IMR-90 (cell line): ENCODE measurements around the gene PCA3. TPM values are rescaled to one million over a fixed set of nuclear protein-coding genes. Genes with fewer than 3 reads are reported as not detected.

Experiments
- ATAC-seq: fragments of 200-7000 bp; cut with Tn5 transposase; 2 replicates; pipeline ENCODE4 v1.9.1; 2020; ENCODE audit warnings: low read depth, mild to moderate bottlenecking, moderate library complexity
- BruUV-seq: library from RNA; stranded (reverse); fragments of 400-500 nt; replicated peaks from 2 replicates; lab custom pipeline; 2021; lab: Mats Ljungman, UMichigan
- CTCF ChIA-PET: fragments of 300-600 bp; formaldehyde crosslinking; extraction: SDS; loops from one replicate; lab custom pipeline; 2021; ENCODE audit warnings: antibody characterized with exemption; lab: Yijun Ruan, JAX
- POLR2A ChIA-PET: fragments of 300-600 bp; sonication (Branson Sonifier 250); formaldehyde crosslinking; loops from one replicate; lab custom pipeline; 2022; ENCODE audit warnings: antibody characterized with exemption; ENCODE audit not compliant: unreplicated experiment; lab: Charles Lee
- DNase-seq: peaks from one replicate; pipeline ENCODE4 v3.0.0; 2013
- H2AFZ ChIP-seq: replicated peaks from 2 replicates; pipeline ENCODE3; 2013; ENCODE audit warnings: low read length, mild to moderate bottlenecking; ENCODE audit not compliant: poor library complexity
- H2AK5ac ChIP-seq: 2 replicates; pipeline ENCODE4 v1.6.1; 2013; ENCODE audit warnings: low read depth, low read length, inconsistent platforms
- H2AK9ac ChIP-seq: replicated peaks from 2 replicates; pipeline ENCODE3; 2013; ENCODE audit warnings: mild to moderate bottlenecking, low read depth, low read length, moderate library complexity; ENCODE audit not compliant: poor library complexity
- H2BK120ac ChIP-seq: 2 replicates; pipeline ENCODE4 v1.6.1; 2013; ENCODE audit warnings: low read depth, low read length, inconsistent platforms
- H2BK15ac ChIP-seq: 3 replicates; pipeline ENCODE4 v1.6.1; 2013; ENCODE audit warnings: low read depth, low read length, inconsistent platforms
- H2BK20ac ChIP-seq: 2 replicates; pipeline ENCODE4 v1.6.1; 2013; ENCODE audit warnings: low read depth, mild to moderate bottlenecking, inconsistent platforms, low read length, moderate library complexity
- H2BK5ac ChIP-seq: 2 replicates; pipeline ENCODE4 v1.6.1; 2013; ENCODE audit warnings: mild to moderate bottlenecking, low read depth, low read length, inconsistent platforms; ENCODE audit not compliant: poor library complexity, severe bottlenecking
- H3K14ac ChIP-seq: replicated peaks from 2 replicates; pipeline ENCODE4 v1.6.1; 2013; ENCODE audit warnings: low read depth, low read length, inconsistent platforms
- H3K18ac ChIP-seq: 2 replicates; pipeline ENCODE4 v1.6.1; 2013; ENCODE audit warnings: low read depth, low read length, control low read depth
- H3K23ac ChIP-seq: 2 replicates; pipeline ENCODE4 v1.6.1; 2013; ENCODE audit warnings: low read depth, low read length, inconsistent platforms
- H3K27ac ChIP-seq: 2 replicates; pipeline ENCODE4 v1.5.1; 2013; ENCODE audit warnings: mild to moderate bottlenecking, control low read depth, low read length; ENCODE audit not compliant: insufficient read depth
- H3K27me3 ChIP-seq: 2 replicates; pipeline ENCODE4 v1.6.1; 2013; ENCODE audit warnings: low read length; ENCODE audit not compliant: control insufficient read depth, insufficient read depth
- H3K36me3 ChIP-seq: 2 replicates; pipeline ENCODE4 v1.6.1; 2013; ENCODE audit warnings: low read length, mixed read lengths; ENCODE audit not compliant: control insufficient read depth, insufficient read depth
- H3K4ac ChIP-seq: 2 replicates; pipeline ENCODE4 v1.6.1; 2013; ENCODE audit warnings: low read depth, low read length, inconsistent platforms
- H3K4me1 ChIP-seq: 2 replicates; pipeline ENCODE4 v1.6.1; 2013; ENCODE audit warnings: low read length, mixed read lengths; ENCODE audit not compliant: control insufficient read depth, insufficient read depth
- H3K4me2 ChIP-seq: 2 replicates; pipeline ENCODE4 v1.6.1; 2013; ENCODE audit warnings: low read depth, mild to moderate bottlenecking, control low read depth, low read length, moderate library complexity
- H3K4me3 ChIP-seq: 2 replicates; pipeline ENCODE4 v1.5.1; 2013; ENCODE audit warnings: low read depth, mild to moderate bottlenecking, control low read depth, low read length, moderate library complexity; ENCODE audit not compliant: insufficient read depth
- H3K56ac ChIP-seq: 2 replicates; pipeline ENCODE4 v1.6.1; 2013; ENCODE audit warnings: low read length, inconsistent platforms; ENCODE audit not compliant: insufficient read depth; ENCODE audit errors: extremely low read depth
- H3K79me1 ChIP-seq, 2 experiments: 2 replicates each; pipeline ENCODE4 v1.6.1; 2013; ENCODE audit warnings: low read length in 2 of 2, inconsistent platforms in 1 of 2, low read depth in 1 of 2
- H3K9ac ChIP-seq: 2 replicates; pipeline ENCODE4 v1.6.1; 2013; ENCODE audit warnings: low read depth, low read length, control low read depth
- H3K9me1 ChIP-seq: 2 replicates; pipeline ENCODE4 v1.6.1; 2013; ENCODE audit warnings: low read length, inconsistent platforms; ENCODE audit not compliant: insufficient read depth
- H3K9me3 ChIP-seq: 2 replicates; pipeline ENCODE4 v1.6.1; 2013; ENCODE audit warnings: low read length; ENCODE audit not compliant: control insufficient read depth, insufficient read depth
- H4K20me1 ChIP-seq: 2 replicates; pipeline ENCODE4 v1.6.1; 2013; ENCODE audit warnings: low read length, inconsistent platforms; ENCODE audit not compliant: insufficient read depth
- H4K5ac ChIP-seq: 2 replicates; pipeline ENCODE4 v1.6.1; 2013; ENCODE audit warnings: mild to moderate bottlenecking, low read depth, low read length, control low read depth
- H4K8ac ChIP-seq, 2 experiments: 2 replicates each; pipeline ENCODE4 v1.6.1; 2013; ENCODE audit warnings: low read depth in 2 of 2, low read length in 2 of 2, control low read depth in 1 of 2, inconsistent platforms in 1 of 2
- H4K91ac ChIP-seq: 2 replicates; pipeline ENCODE4 v1.6.1; 2013; ENCODE audit warnings: low read depth, low read length, inconsistent platforms; ENCODE audit not compliant: insufficient read depth
- BHLHE40 ChIP-seq: fragments of 150-350 bp; IDR thresholded peaks from 2 replicates; pipeline ENCODE4 v1.6.1; 2016; ENCODE audit warnings: mild to moderate bottlenecking, low read depth, low read length
- CEBPB ChIP-seq: IDR thresholded peaks from 2 replicates; pipeline ENCODE4 v1.6.1; 2012; ENCODE audit warnings: low read depth, low read length, improper control_type of control experiment
- CHD1 ChIP-seq: IDR thresholded peaks from 2 replicates; pipeline ENCODE4 v1.6.1; 2012; ENCODE audit warnings: low read depth, low read length, improper control_type of control experiment
- FOS ChIP-seq: fragments of 150-350 bp; IDR thresholded peaks from 2 replicates; pipeline ENCODE4 v1.6.1; 2016; ENCODE audit warnings: low read depth, low read length
- MAFK ChIP-seq: IDR thresholded peaks from 2 replicates; pipeline ENCODE4 v1.6.1; 2012; ENCODE audit warnings: low read depth, low read length, improper control_type of control experiment
- MAZ ChIP-seq: IDR thresholded peaks from 2 replicates; pipeline ENCODE4 v1.6.1; 2012; ENCODE audit warnings: low read depth, mild to moderate bottlenecking, low read length, improper control_type of control experiment, moderate library complexity, borderline replicate concordance
- MXI1 ChIP-seq: IDR thresholded peaks from 2 replicates; pipeline ENCODE4 v1.6.1; 2012; ENCODE audit warnings: low read depth, mild to moderate bottlenecking, low read length, moderate library complexity, borderline replicate concordance
- NFE2L2 ChIP-seq: fragments of 150-350 bp; IDR thresholded peaks from 2 replicates; pipeline ENCODE4 v1.6.1; 2016; ENCODE audit warnings: low read depth, mild to moderate bottlenecking, low read length
- POLR2A ChIP-seq: IDR thresholded peaks from 2 replicates; pipeline ENCODE4 v1.6.1; 2012; ENCODE audit warnings: mild to moderate bottlenecking, low read depth, low read length
- RAD21 ChIP-seq: IDR thresholded peaks from 2 replicates; pipeline ENCODE4 v1.6.1; 2012; ENCODE audit warnings: low read length, improper control_type of control experiment
- RCOR1 ChIP-seq: IDR thresholded peaks from 2 replicates; pipeline ENCODE4 v1.6.1; 2012; ENCODE audit warnings: mild to moderate bottlenecking, low read length, improper control_type of control experiment; ENCODE audit not compliant: insufficient replicate concordance
- RFX5 ChIP-seq: IDR thresholded peaks from 2 replicates; pipeline ENCODE4 v1.8.0; 2012; ENCODE audit warnings: low read depth, mild to moderate bottlenecking, low read length, moderate library complexity
- SMC3 ChIP-seq: fragments of 150-350 bp; IDR thresholded peaks from 2 replicates; pipeline ENCODE4 v1.6.1; 2016; ENCODE audit warnings: low read depth, mild to moderate bottlenecking, antibody characterized with exemption, low read length, moderate library complexity
- WGBS, 2 experiments: methylation state at CpG; one replicate each; pipeline versions ENCODE4 v1.1.5 to v1.1.7; 2013; ENCODE audit warnings: missing lambda C conversion rate in 2 of 2; ENCODE audit not compliant: insufficient read length in 1 of 2; ENCODE audit errors: extremely low coverage in 2 of 2; 5-methylcytosine and 5-hydroxymethylcytosine counted together
- dilution Hi-C: fragments of 300-500 bp; cut with HindIII; formaldehyde crosslinking; loops from one replicate; pipeline ENCODE4 v1.14.3; 2018; ENCODE audit warnings: low sequenced_read_pairs; ENCODE audit not compliant: unreplicated experiment
- in situ Hi-C: fragments of 300-500 bp; cut with MboI; formaldehyde crosslinking; loops from 3 replicates; pipeline ENCODE4 v1.14.3; 2019; ENCODE audit warnings: low sequenced_read_pairs, inconsistent platforms, mixed read lengths
- intact Hi-C: fragments of 100-400 bp; cut with micrococcal nuclease; formaldehyde crosslinking; loops from 2 replicates; pipeline ENCODE4 v1.10.0; 2022
- polyA plus RNA-seq, 3 experiments: library from polyadenylated mRNA; depleted of rRNA; stranded (reverse); fragments of >200 nt; gene quantifications; 2 replicates each; pipeline ENCODE4 v1.2.3, GENCODE V29; 2012; ENCODE audit warnings: low replicate concordance in 1 of 3
- total RNA-seq: library from RNA; depleted of rRNA; stranded (reverse); fragments of >200 nt; gene quantifications from 2 replicates; pipeline ENCODE4 v1.2.3, GENCODE V29; 2012
- TF ChIP-seq, protein P1 (sequence below): fragments of 150-350 bp; IDR thresholded peaks from 2 replicates; pipeline ENCODE4 v1.6.1; 2016; ENCODE audit warnings: low read depth, mild to moderate bottlenecking, low read length, moderate library complexity, borderline replicate concordance
- TF ChIP-seq, protein P2 (sequence below): fragments of 150-350 bp; IDR thresholded peaks from 2 replicates; pipeline ENCODE4 v1.6.1; 2017; ENCODE audit warnings: mild to moderate bottlenecking, antibody characterized with exemption, low read length, low read depth
- TF ChIP-seq, protein P3 (sequence below): conservative IDR thresholded peaks from 2 replicates; pipeline ENCODE4 v1.5.1; 2012; ENCODE audit warnings: mild to moderate bottlenecking, low read depth, low read length, improper control_type of control experiment

PCA3 gene
- total and polyA plus RNA-seq, 2 of the 4 experiments (the other 2 are of a cell fraction): not detected

DNA sequence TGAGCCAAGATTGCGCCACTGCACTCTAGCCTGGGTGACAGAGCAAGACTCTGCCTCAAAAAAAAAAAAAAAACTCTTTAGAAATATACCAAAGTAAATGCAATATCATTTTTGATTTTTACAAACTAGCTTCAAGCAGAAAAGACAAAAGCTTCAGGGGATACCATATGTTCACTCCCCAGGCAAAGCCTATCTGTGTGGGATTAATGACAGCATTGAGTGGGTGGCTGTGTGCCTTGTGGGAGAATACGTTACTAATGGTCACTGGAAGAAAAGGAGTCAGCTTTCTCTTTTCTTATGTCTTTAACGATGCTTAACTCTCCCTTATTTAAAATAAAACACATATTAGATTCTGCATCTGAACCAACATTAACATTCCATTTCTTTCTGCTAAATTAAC, 1.9 kb downstream of the PCA3 start:
- Histone ChIP-seq H3K56ac (no peak overlapping the region), H3K79me1 (no peaks in the 10 kb centered on the region), H3K9me1 (no peaks in the 10 kb centered on the region), H3K36me3 (no peaks in the 10 kb centered on the region), H2AK9ac (no peak overlapping the region), H3K18ac (no peak overlapping the region), H2AFZ (no peak overlapping the region), H2AK5ac (no peak overlapping the region), H3K4me3 (no peak overlapping the region), H2BK120ac (no peak overlapping the region), H3K4me1 (no peaks in the 10 kb centered on the region), H4K5ac (no peak overlapping the region), H3K4me2 (no peak overlapping the region), H2BK5ac (no peak overlapping the region), H4K20me1 (no peaks in the 10 kb centered on the region), H3K4ac (no peak overlapping the region), H3K27me3 (no peaks in the 10 kb centered on the region), H4K91ac (no peak overlapping the region), H2BK20ac (no peak overlapping the region), H3K27ac (no peak overlapping the region), H3K14ac (no peak overlapping the region), H4K8ac (no peak overlapping the region), H3K9me3 (no peaks in the 10 kb centered on the region), H2BK15ac (no peak overlapping the region), H3K9ac (no peak overlapping the region), H3K23ac (no peak overlapping the region)
- dilution Hi-C loops: no loop called here
- in situ Hi-C loops: no loop called here
- POLR2A ChIA-PET: no interaction called here
- no CpG with 5 or more reads among the region's 3 CpGs for WGBS, 2 experiments
- no peak for ATAC-seq
- BruUV-seq: no TSS peak
- CTCF ChIA-PET: interaction anchor here (0.8 kb wide), 1 partner anchor 8 kb away, joined by 3 read pairs; no protein-coding TSS in a partner anchor
- intact Hi-C loops: no loop called here
- no peak for DNase-seq
- TF ChIP-seq CHD1 (no peak), SMC3 (no peak), NFE2L2 (no peak), MXI1 (no peak), MAZ (no peak), RAD21 (no peak), MAFK (no peak), POLR2A (no peak), BHLHE40 (no peak), RFX5 (no peak), FOS (no peak), CEBPB (no peak), RCOR1 (no peak)
- TF ChIP-seq, protein P1, sequence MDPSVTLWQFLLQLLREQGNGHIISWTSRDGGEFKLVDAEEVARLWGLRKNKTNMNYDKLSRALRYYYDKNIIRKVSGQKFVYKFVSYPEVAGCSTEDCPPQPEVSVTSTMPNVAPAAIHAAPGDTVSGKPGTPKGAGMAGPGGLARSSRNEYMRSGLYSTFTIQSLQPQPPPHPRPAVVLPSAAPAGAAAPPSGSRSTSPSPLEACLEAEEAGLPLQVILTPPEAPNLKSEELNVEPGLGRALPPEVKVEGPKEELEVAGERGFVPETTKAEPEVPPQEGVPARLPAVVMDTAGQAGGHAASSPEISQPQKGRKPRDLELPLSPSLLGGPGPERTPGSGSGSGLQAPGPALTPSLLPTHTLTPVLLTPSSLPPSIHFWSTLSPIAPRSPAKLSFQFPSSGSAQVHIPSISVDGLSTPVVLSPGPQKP: no peak
- TF ChIP-seq, protein P2, sequence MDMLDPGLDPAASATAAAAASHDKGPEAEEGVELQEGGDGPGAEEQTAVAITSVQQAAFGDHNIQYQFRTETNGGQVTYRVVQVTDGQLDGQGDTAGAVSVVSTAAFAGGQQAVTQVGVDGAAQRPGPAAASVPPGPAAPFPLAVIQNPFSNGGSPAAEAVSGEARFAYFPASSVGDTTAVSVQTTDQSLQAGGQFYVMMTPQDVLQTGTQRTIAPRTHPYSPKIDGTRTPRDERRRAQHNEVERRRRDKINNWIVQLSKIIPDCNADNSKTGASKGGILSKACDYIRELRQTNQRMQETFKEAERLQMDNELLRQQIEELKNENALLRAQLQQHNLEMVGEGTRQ: no peak
- TF ChIP-seq, protein P3, sequence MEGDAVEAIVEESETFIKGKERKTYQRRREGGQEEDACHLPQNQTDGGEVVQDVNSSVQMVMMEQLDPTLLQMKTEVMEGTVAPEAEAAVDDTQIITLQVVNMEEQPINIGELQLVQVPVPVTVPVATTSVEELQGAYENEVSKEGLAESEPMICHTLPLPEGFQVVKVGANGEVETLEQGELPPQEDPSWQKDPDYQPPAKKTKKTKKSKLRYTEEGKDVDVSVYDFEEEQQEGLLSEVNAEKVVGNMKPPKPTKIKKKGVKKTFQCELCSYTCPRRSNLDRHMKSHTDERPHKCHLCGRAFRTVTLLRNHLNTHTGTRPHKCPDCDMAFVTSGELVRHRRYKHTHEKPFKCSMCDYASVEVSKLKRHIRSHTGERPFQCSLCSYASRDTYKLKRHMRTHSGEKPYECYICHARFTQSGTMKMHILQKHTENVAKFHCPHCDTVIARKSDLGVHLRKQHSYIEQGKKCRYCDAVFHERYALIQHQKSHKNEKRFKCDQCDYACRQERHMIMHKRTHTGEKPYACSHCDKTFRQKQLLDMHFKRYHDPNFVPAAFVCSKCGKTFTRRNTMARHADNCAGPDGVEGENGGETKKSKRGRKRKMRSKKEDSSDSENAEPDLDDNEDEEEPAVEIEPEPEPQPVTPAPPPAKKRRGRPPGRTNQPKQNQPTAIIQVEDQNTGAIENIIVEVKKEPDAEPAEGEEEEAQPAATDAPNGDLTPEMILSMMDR: no peak
